NCI-H1417 (cell line): ENCODE data around the gene WWP2.
"Not testable (repeated sequence)": the region's sequence is repeated elsewhere in the genome, so short reads cannot be mapped to it uniquely, and the experiment has no call there.

Experiments used
- DNase-seq, 3 experiments: peaks; one replicate each; lab custom pipeline; 2025; lab: John Stamatoyannopoulos, UW

WWP2 gene

DNA sequence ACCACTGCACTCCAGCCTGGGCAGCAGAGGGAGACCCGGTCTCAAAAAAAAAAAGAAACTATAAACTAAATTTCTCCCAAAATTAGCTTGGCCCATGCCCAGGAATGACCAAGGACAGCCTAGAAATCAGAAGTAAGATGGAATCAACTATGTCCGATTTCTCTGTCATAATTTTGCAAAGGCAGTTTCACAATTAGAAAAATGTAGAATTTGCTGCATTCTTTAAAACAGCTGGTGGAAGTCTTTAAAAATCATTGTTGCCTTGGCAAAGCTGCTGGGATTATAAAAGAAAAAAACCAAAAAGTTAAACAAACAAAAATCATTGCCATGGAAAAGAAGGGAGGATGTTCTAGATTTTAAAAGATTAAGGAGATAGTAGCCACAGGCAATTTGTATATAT lies 32.4 kb downstream of the WWP2 start:
- no peak for DNase-seq

GRCh38 chr16:69796285-69797118 lies 34.4 kb downstream of the WWP2 start:
- DNase-seq = peak; percentile 16 to 60 (median 35)

DNA sequence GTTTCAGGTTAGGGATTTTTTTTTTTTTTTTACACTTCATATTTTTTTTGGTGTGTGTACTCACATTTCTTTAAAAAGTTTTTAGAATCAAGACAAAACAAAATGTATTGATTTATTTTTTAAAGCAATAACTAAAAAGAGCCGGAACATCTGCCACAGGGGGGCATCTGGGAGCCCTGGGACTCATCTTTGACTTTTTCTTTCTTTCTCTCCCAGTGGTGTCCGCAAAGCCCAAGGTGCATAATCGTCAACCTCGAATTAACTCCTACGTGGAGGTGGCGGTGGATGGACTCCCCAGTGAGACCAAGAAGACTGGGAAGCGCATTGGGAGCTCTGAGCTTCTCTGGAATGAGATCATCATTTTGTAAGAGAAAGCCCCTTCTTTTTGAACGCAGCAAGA lies 36.3 kb downstream of the WWP2 start:
- DNase-seq = no peak

DNA sequence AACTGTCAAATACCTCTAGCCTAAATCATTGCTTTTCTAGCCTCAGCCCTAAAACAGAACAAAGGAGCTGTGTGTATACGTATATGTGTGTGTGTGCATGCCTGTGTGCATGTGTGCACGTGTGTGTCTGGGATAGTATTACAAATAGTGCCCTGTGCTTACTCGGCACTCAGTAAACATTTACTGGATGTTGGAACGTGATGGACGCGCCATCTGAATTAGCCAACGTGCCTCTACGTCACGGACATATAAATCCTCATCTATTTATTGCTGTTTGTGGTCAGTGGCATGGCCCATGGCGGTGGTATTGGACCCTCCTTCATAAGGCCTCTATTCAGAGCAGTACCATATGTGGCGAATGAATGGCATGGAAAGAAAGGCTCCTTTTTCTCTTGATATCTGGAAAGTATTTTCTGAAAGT lies 37.5 kb downstream of the WWP2 start:
- no peak for DNase-seq

- no peak for DNase-seq
Observed at GRCh38 chr16:69804297-69804696, 42.2 kb downstream of the WWP2 start.

- DNase-seq = not testable (repeated sequence)
Observed at GRCh38 chr16:69806776-69807175, 44.6 kb downstream of the WWP2 start.

GRCh38 chr16:69812688-69813014 lies 50.5 kb downstream of the WWP2 start:
- DNase-seq = no peak

- no peak for DNase-seq
Observed at GRCh38 chr16:69814078-69814477, 51.9 kb downstream of the WWP2 start.

- no peak for DNase-seq
Observed at GRCh38 chr16:69814561-69814960, 52.4 kb downstream of the WWP2 start.

DNA sequence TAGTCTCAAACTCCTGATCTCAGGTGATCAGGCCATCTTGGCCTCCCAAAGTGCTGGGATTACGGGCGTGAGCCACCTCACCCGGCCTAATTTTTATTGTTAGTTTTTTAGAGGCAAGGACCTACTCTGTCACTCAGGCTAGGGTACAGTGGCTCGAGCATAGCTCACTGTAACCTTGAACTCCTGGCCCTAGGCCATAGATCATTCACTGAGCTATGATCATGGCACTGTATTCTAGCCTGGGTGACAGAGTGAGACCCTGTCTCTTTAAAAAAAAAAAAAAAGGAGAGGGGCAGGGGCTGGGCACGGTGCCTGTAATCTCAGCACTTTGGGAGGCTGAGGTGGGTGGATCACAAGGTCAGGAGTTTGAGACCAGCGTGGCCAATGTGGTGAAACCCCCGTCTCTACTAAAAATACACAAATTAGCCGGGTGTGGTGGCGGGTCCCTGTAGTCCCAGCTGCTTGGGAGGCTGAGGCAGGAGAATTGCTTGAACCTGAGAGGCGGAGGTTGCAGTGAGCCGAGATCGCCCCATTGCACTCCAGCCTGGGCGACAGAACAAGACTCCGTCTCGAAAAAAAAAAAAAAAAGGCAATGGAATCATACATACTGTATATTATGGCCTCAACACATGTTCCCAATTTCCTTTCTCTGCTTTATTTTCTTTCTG lies 53.2 kb downstream of the WWP2 start:
- not testable (repeated sequence) for DNase-seq

GRCh38 chr16:69816996-69817395 lies 54.9 kb downstream of the WWP2 start:
- no peak for DNase-seq

- no peak for DNase-seq
Observed at GRCh38 chr16:69818891-69819545, 56.9 kb downstream of the WWP2 start.

DNA sequence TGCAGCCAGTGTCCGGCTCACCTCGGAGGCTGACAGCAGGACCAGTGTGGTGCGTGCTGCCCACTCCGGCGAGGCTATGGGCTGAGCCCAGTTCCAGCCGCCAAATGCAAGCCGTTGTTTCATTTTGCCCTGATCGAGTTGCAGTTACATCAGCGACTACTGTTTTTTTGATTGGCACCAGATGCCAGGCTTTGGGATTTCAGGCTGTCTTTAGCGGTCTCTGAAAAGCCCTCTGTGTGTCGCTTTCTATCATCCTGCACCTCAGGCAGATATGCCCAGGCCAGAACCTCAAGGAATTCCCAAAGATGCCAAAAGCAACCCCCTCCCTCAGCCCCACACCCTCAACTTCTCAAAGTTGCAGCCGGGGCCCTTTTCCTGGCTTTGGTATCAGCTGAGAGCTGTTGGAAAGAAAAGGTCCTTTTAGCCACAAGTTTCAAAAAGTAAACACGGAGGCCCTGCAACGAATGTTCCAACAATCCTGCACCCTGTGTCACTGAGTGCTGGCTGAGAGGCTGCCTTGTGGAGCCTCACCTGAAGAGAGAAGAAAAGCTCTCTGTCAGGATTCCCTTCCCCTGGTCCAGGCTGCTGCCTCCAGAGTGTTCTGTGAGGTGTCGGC lies 58.9 kb downstream of the WWP2 start:
- no peak for DNase-seq

DNA sequence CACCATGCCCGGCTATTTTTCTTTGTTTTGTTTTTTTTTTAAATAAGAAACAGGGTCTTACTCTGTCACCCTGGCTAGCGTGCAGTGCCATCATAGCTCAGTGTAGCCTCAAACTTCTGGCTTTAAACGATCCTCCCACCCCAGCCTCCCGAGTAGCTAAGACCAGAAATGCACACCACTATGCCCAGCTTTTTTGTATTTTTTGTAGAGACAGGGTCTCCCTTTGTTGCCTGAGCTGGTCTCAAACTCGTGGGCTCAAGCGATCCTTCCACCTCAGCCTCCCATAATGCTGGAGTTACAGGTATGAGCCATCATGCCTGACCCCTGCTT lies 59.7 kb downstream of the WWP2 start:
- DNase-seq = no peak

- no peak for DNase-seq
Observed at GRCh38 chr16:69822174-69822935, 60.2 kb downstream of the WWP2 start.

GRCh38 chr16:69823831-69824563 lies 61.9 kb downstream of the WWP2 start:
- no peak for DNase-seq

GRCh38 chr16:69824564-69825142 lies 62.5 kb downstream of the WWP2 start:
- DNase-seq = not testable (repeated sequence)

DNA sequence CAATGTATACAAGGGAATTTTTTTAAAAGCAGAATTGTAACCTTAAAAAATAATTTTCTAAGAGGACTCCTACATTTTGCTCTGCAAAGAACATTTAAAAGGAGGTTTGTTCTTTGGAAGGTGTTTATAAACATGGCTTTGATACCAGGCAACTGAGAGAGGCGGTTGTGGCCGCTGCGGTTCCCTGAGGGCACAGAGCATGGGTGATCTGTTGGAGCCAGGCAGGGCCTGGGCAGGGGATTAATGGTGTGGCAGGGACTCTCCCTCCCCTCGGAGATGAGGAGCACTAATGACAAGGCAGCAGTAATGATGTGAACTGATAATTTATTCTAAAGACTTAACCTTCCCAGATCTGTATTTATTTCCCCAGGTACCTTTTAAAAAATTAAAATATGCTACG lies 65.4 kb downstream of the WWP2 start:
- no peak for DNase-seq

DNA sequence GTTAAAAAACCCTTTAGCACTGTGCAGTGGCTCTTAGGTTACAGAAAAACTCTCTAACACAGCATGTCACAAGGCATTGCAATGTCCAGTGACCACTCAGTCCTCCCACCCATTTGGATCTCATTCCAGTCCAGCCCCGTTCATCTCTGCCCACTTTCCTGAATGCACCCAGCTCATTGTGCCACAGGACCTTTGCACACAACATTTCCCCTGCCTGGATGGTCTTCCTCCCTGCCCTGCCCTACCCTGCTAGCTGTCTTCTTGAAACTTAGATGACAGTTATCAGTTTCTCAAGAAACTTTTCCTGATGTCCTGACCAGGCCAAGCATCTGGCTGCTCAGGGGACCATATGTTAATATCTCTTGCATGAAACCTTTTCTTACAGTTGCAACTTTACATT lies 67.2 kb downstream of the WWP2 start:
- no peak for DNase-seq

DNA sequence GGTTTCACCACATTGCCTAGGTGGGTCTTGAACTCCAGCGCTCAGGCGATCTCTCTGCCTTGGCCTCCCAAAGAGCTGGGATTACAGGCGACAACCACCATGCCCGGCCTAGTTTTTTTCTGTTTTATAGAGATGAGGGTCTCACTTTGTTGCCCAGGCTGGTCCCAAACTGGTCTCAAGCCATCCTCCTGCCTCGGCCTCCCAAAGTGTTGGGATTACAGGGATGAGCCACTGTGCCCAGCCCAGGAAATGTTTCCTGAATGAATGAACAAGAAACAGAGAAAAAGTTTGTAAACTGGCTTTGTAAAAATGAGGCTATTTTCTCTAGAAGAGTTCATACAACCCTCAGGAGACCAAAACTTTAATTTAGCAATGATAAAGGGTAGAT lies 68.0 kb downstream of the WWP2 start:
- no peak for DNase-seq
